Measurements from ENCODE around the gene BBOX1.

DNA sequence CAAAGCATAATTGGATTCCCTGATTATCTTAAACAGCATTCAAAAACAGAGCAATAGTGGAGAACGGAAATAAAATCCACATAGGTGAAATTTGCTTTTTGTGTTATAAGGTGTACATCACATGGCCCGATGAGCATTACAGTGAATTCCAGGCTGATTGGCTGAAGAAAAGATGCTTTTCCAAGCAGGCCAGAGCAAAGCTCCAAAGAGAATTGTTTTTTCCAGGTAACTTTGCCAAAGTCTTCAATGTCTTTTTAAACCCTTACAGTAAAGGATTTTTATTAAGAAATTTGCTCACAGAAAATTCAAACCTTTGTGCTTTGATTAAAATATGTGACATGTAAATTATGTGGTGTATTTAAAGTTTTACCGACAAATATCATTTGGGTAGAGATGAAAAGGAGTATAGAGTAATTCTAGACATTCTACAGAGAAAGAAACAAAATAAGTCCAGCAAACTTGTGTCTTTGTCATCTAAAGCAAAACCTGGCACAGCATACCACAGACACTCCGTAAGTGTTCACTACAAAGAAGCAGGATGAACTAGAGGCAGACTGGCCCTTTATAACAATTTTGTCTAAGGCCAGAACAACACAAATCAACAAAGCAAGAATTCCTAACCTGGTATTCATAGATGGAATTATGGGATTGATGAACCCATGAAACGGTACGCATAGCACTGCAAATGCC, 16.6 kb downstream of the BBOX1 start:
- TF ChIP-seq, protein P1, sequence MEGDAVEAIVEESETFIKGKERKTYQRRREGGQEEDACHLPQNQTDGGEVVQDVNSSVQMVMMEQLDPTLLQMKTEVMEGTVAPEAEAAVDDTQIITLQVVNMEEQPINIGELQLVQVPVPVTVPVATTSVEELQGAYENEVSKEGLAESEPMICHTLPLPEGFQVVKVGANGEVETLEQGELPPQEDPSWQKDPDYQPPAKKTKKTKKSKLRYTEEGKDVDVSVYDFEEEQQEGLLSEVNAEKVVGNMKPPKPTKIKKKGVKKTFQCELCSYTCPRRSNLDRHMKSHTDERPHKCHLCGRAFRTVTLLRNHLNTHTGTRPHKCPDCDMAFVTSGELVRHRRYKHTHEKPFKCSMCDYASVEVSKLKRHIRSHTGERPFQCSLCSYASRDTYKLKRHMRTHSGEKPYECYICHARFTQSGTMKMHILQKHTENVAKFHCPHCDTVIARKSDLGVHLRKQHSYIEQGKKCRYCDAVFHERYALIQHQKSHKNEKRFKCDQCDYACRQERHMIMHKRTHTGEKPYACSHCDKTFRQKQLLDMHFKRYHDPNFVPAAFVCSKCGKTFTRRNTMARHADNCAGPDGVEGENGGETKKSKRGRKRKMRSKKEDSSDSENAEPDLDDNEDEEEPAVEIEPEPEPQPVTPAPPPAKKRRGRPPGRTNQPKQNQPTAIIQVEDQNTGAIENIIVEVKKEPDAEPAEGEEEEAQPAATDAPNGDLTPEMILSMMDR (conservative IDR thresholded peaks at IDR 0.05) = no peak
- no peak for TF ChIP-seq EZH2 (IDR thresholded peaks at IDR 0.05; ENCODE audit: low read depth)
